ENCODE results near the gene TRIM44. TPM values are rescaled to one million over a fixed set of nuclear protein-coding genes. Genes with fewer than 3 reads are reported as not detected.
"Not testable (repeated sequence)": the region's sequence is repeated elsewhere in the genome, so short reads cannot be mapped to it uniquely, and the experiment has no call there.

TRIM44 gene
- total RNA-seq, 6 experiments from 2014 or later = 56.7 to 65.0 (median 60.1) TPM

DNA sequence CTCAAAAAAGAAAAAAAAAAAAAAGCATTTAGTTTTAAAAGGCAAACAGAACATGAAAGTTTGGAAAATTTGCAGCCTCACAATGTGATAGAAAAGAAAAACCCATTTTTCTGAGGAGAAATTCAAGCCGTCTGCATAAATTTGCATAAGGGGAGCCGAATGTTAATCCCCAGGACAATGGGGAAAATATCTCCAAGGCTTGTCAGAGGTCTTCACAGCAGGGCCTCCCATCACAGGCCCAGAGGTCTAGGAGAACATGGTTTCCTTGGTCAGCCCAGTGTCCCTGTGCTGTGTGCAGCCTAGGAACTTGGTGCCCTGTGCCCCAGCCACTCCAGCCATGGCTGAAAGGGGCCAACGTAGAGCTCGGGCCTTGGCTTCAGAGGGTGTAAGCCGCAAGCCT, 109.1 kb downstream of the TRIM44 start:
- no peak overlapping the region for H3K4me3 Mint-ChIP-seq
- H3K27ac Mint-ChIP-seq = no peak overlapping the region
- peaks cover 24% of the 10 kb centered on the region for H3K9me3 Mint-ChIP-seq
- TF ChIP-seq, protein P1, sequence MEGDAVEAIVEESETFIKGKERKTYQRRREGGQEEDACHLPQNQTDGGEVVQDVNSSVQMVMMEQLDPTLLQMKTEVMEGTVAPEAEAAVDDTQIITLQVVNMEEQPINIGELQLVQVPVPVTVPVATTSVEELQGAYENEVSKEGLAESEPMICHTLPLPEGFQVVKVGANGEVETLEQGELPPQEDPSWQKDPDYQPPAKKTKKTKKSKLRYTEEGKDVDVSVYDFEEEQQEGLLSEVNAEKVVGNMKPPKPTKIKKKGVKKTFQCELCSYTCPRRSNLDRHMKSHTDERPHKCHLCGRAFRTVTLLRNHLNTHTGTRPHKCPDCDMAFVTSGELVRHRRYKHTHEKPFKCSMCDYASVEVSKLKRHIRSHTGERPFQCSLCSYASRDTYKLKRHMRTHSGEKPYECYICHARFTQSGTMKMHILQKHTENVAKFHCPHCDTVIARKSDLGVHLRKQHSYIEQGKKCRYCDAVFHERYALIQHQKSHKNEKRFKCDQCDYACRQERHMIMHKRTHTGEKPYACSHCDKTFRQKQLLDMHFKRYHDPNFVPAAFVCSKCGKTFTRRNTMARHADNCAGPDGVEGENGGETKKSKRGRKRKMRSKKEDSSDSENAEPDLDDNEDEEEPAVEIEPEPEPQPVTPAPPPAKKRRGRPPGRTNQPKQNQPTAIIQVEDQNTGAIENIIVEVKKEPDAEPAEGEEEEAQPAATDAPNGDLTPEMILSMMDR (IDR thresholded peaks at IDR 0.05) = no peak
- DNase-seq = no peak
- peaks cover 22% of the 10 kb centered on the region for H3K4me1 Mint-ChIP-seq (ENCODE audit: low read depth)
- H3K36me3 Mint-ChIP-seq (ENCODE audit: low read depth) = peaks cover 62% of the 10 kb centered on the region
- H3K27me3 Mint-ChIP-seq (ENCODE audit: insufficient read depth) = peaks cover 2% of the 10 kb centered on the region; the same call in 1 of the 2 replicates

GRCh38 chr11:35777241-35777640, 114.7 kb downstream of the TRIM44 start:
- Mint-ChIP-seq H3K36me3 (ENCODE audit: low read depth) (peaks cover 50% of the 10 kb centered on the region), H3K9me3 (peaks cover 27% of the 10 kb centered on the region), H3K4me1 (ENCODE audit: low read depth) (peaks cover 21% of the 10 kb centered on the region)
- not testable (repeated sequence) for H3K4me3 Mint-ChIP-seq; H3K27me3 Mint-ChIP-seq (ENCODE audit: insufficient read depth); H3K27ac Mint-ChIP-seq; DNase-seq

- H3K27me3 Mint-ChIP-seq (ENCODE audit: insufficient read depth); DNase-seq; H3K27ac Mint-ChIP-seq; H3K4me3 Mint-ChIP-seq: not testable (repeated sequence)
- H3K4me1 Mint-ChIP-seq (ENCODE audit: low read depth) = peaks cover 25% of the 10 kb centered on the region
- peaks cover 36% of the 10 kb centered on the region for H3K36me3 Mint-ChIP-seq (ENCODE audit: low read depth)
- H3K9me3 Mint-ChIP-seq = peaks cover 15% of the 10 kb centered on the region
These were observed 116.4 kb downstream of the TRIM44 start for GRCh38 chr11:35778943-35779342.

DNA sequence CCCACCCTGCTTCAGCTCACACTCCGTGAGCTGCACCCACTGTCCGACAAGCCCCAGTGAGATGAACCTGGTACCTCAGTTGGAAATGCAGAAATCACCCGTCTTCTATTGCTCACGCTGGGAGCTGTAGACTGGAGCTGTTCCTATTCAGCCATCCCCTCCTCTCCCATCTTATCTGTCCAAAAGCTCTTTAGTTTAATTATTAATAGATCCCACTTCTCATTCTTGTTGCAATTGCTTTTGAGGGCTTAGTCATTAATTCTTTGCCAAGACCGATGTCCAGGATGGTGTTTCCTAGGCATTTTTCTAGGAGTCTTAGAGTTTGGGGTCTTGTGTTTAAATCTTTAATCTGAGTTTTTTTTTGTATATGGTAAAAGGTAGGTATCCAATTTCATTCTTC, 116.8 kb downstream of the TRIM44 start:
- DNase-seq = no peak
- Mint-ChIP-seq H3K9me3 (peaks cover 12% of the 10 kb centered on the region), H3K27me3 (ENCODE audit: insufficient read depth) (no peaks in the 10 kb centered on the region), H3K4me1 (ENCODE audit: low read depth) (peaks cover 25% of the 10 kb centered on the region), H3K4me3 (no peak overlapping the region), H3K27ac (no peak overlapping the region), H3K36me3 (ENCODE audit: low read depth) (peaks cover 31% of the 10 kb centered on the region)
- TF ChIP-seq, protein P1 (IDR thresholded peaks at IDR 0.05) = no peak

DNA sequence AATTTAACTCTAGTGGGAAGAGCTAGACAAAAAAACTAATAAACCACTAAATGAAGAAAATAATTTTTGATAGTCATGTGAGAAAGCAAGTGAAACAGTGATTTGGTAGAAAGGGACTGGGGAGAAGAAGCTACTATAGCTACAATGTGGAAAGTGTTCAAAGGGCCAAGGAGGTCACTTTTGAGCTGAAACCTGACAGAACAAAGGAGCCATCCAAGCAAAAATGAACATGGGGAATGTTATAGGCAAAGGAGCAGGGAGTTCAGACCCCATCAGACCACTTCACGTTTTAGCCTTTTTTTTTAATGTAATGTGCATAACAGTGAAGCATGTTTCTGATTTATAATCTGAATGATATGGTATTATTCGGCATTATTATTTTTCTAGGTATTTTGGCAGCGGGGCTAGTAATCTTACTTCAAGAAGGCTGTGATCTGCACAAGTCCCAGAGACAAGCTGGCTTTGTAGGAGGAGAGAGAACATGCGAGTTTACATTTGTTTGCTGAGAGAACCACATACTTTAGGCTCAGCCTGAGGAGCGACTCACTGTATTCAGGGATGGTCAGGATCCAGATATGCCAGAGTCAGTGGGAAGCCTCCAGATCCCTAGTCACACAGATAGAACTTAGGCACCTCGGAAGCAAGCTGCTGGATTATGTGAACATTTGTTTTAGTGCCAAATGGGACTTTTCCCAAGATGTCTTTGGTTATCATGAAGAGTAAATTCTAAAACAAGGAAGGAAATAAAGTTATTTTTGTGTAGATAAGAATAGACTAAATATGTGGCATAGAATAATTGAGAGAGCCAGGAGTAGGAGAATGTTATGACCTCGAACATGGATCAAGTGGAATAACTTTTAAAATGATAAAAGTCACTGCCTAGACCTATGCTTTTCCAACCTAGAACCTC, 118.6 kb downstream of the TRIM44 start:
- TF ChIP-seq, protein P1 (IDR thresholded peaks at IDR 0.05) = no peak
- DNase-seq = peak; percentile 74
- H3K9me3 Mint-ChIP-seq = peaks cover 12% of the 10 kb centered on the region
- peak overlapping the region; percentile 10; the same call in 1 of the 2 replicates for H3K4me3 Mint-ChIP-seq
- peaks cover 16% of the 10 kb centered on the region for H3K36me3 Mint-ChIP-seq (ENCODE audit: low read depth)
- H3K27ac Mint-ChIP-seq = peak overlapping the region; percentile 72
- H3K27me3 Mint-ChIP-seq (ENCODE audit: insufficient read depth) = no peaks in the 10 kb centered on the region
- peaks cover 41% of the 10 kb centered on the region for H3K4me1 Mint-ChIP-seq (ENCODE audit: low read depth)

- TF ChIP-seq, protein P1 (IDR thresholded peaks at IDR 0.05) = no peak
- H3K9me3 Mint-ChIP-seq = peaks cover 12% of the 10 kb centered on the region
- H3K27me3 Mint-ChIP-seq (ENCODE audit: insufficient read depth) = no peaks in the 10 kb centered on the region
- H3K27ac Mint-ChIP-seq = peak overlapping the region; percentile 72
- DNase-seq = no peak
- H3K4me3 Mint-ChIP-seq = no peak overlapping the region
- H3K36me3 Mint-ChIP-seq (ENCODE audit: low read depth) = peaks cover 16% of the 10 kb centered on the region
- peaks cover 49% of the 10 kb centered on the region for H3K4me1 Mint-ChIP-seq (ENCODE audit: low read depth)
These were observed 119.4 kb downstream of the TRIM44 start for GRCh38 chr11:35781861-35782470.

Data from HFFc6 (cell line).